C4-2B (cell line): ENCODE results near the gene PAQR6.

ENCODE experiments used
- ZFX ChIP-seq: fragments of 450-650 bp; IDR thresholded peaks from 2 replicates; pipeline ENCODE4 v1.6.1; 2017
- TF ChIP-seq, protein P1 (sequence below): fragments of 450-650 bp; conservative IDR thresholded peaks from 2 replicates; pipeline ENCODE4 v1.5.1; 2017; ENCODE audit warnings: mild to moderate bottlenecking

DNA sequence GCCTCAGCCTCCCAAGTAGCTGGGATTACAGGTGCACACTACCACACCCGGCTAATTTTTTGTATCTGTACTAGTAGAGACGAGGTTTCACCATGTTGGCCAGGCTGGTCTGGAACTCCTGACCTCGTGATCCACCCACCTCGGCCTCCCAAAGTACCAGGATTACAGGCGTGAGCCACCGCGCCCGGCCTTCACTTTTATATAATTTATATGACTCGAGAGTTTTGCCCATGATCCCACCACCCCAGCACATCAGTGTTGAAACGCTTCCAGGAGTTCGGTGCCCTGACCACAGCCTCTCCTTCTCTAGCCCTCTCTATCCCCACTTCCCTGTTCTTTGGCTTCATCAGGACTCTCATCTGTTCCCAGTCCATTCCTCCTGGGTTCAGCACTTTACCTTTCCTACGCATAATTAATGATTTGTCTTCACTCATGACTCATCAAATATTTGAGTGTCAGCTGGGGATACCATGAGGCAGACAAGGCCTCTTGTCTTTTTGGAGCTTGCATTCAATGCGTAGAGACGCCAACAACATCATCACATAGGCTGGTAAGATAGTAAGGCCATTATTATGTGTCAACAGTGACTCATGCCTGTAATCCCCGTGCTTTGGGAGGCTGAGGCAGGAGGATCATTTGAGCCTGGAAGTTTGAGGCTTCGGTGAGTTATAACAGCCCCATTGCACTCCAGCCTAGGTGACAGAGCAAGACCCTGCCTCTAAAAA is 33.7 kb downstream of the PAQR6 start:
- TF ChIP-seq, protein P1, sequence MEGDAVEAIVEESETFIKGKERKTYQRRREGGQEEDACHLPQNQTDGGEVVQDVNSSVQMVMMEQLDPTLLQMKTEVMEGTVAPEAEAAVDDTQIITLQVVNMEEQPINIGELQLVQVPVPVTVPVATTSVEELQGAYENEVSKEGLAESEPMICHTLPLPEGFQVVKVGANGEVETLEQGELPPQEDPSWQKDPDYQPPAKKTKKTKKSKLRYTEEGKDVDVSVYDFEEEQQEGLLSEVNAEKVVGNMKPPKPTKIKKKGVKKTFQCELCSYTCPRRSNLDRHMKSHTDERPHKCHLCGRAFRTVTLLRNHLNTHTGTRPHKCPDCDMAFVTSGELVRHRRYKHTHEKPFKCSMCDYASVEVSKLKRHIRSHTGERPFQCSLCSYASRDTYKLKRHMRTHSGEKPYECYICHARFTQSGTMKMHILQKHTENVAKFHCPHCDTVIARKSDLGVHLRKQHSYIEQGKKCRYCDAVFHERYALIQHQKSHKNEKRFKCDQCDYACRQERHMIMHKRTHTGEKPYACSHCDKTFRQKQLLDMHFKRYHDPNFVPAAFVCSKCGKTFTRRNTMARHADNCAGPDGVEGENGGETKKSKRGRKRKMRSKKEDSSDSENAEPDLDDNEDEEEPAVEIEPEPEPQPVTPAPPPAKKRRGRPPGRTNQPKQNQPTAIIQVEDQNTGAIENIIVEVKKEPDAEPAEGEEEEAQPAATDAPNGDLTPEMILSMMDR, result no peak
- no peak for TF ChIP-seq ZFX
